WTC11 (cell line): ENCODE results near the gene MCF2L.

Experiments
- CBFB ChIP-seq: sonication (generic); formaldehyde crosslinking; IDR thresholded peaks from 2 replicates; pipeline ENCODE4 v1.8.1; 2022; ENCODE audit warnings: mild to moderate bottlenecking, low read depth, missing genetic modification reagents
- IRF2 ChIP-seq: sonication (generic); formaldehyde crosslinking; IDR thresholded peaks from 2 replicates; pipeline ENCODE4 v1.8.0; 2022; ENCODE audit warnings: low read depth, missing genetic modification reagents, borderline replicate concordance
- MYBL2 ChIP-seq: sonication (generic); formaldehyde crosslinking; IDR thresholded peaks from 2 replicates; pipeline ENCODE4 v1.8.1; 2023; ENCODE audit warnings: mild to moderate bottlenecking, moderate library complexity, missing genetic modification reagents
- NFYB ChIP-seq: sonication (generic); formaldehyde crosslinking; conservative IDR thresholded peaks from 2 replicates; pipeline ENCODE4 v1.8.0; 2022; ENCODE audit warnings: low read depth, missing genetic modification reagents
- PRRX2 ChIP-seq: fragments of 250-450 bp; sonication (Bioruptor Pico); IDR thresholded peaks from 2 replicates; pipeline ENCODE4 v1.8.0; 2021; ENCODE audit warnings: mild to moderate bottlenecking
- SMAD3 ChIP-seq: sonication (generic); formaldehyde crosslinking; IDR thresholded peaks from 2 replicates; pipeline ENCODE4 v1.8.0; 2022; ENCODE audit warnings: missing genetic modification reagents, mild to moderate bottlenecking, borderline replicate concordance
- TEAD4 ChIP-seq: sonication (generic); formaldehyde crosslinking; IDR thresholded peaks from 2 replicates; pipeline ENCODE4 v1.8.0; 2022; ENCODE audit warnings: mild to moderate bottlenecking, missing genetic modification reagents
- ZNF138 ChIP-seq: sonication (generic); formaldehyde crosslinking; conservative IDR thresholded peaks from 2 replicates; pipeline ENCODE4 v1.8.1; 2022; ENCODE audit warnings: mild to moderate bottlenecking, moderate library complexity, missing genetic modification reagents
- ZNF317 ChIP-seq: sonication (generic); formaldehyde crosslinking; IDR thresholded peaks from 2 replicates; pipeline ENCODE4 v1.8.1; 2023; ENCODE audit warnings: low read depth, mild to moderate bottlenecking, moderate library complexity, missing genetic modification reagents, borderline replicate concordance
- TF ChIP-seq, protein P1 (sequence below): fragments of 200-600 bp; IDR thresholded peaks from 2 replicates; pipeline ENCODE4 v1.8.0; 2022; ENCODE audit warnings: antibody characterized with exemption
- TF ChIP-seq, protein P2 (sequence below): sonication (generic); formaldehyde crosslinking; IDR thresholded peaks from 2 replicates; pipeline ENCODE4 v1.8.0; 2023; ENCODE audit warnings: missing genetic modification reagents
- TF ChIP-seq, protein P3 (sequence below): sonication (generic); formaldehyde crosslinking; IDR thresholded peaks from 2 replicates; pipeline ENCODE4 v1.8.0; 2022; ENCODE audit warnings: mild to moderate bottlenecking, missing genetic modification reagents

DNA sequence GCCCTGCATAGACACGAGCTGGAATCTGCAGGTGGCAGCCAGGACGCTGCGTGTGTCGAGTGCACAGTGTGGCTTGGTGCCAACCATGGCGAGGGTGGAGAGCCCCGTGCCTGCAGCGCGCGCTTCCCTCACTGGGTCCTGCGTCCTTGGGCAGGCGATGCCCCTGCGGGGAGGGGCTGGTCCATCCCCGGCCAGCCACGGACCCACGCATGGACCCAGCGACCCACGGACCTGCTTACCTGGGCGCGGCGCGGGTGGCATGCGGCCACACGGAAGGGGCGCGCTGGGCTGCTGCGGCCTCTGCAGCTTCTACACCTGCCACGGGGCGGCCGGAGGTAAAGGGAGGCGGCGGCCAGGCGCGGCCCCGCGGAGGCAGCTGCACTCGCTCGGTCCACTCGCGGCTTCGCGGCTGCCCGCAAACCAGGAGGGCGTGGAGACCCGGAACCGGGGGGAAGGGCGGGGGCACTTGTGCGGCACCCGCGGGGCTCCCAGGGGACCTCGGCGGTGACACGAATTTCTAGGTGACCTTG lies 569 bp upstream of the MCF2L start:
- TF ChIP-seq ZNF138 (CRISPR knock-in tag) (no peak), CBFB (CRISPR knock-in tag) (no peak), MYBL2 (CRISPR knock-in tag) (no peak), ZNF317 (CRISPR knock-in tag) (no peak), IRF2 (CRISPR knock-in tag) (no peak), NFYB (CRISPR knock-in tag) (no peak), SMAD3 (no peak), TEAD4 (CRISPR knock-in tag) (no peak), PRRX2 (no peak)
- TF ChIP-seq, protein P1, sequence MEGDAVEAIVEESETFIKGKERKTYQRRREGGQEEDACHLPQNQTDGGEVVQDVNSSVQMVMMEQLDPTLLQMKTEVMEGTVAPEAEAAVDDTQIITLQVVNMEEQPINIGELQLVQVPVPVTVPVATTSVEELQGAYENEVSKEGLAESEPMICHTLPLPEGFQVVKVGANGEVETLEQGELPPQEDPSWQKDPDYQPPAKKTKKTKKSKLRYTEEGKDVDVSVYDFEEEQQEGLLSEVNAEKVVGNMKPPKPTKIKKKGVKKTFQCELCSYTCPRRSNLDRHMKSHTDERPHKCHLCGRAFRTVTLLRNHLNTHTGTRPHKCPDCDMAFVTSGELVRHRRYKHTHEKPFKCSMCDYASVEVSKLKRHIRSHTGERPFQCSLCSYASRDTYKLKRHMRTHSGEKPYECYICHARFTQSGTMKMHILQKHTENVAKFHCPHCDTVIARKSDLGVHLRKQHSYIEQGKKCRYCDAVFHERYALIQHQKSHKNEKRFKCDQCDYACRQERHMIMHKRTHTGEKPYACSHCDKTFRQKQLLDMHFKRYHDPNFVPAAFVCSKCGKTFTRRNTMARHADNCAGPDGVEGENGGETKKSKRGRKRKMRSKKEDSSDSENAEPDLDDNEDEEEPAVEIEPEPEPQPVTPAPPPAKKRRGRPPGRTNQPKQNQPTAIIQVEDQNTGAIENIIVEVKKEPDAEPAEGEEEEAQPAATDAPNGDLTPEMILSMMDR = no peak
- TF ChIP-seq, protein P2, sequence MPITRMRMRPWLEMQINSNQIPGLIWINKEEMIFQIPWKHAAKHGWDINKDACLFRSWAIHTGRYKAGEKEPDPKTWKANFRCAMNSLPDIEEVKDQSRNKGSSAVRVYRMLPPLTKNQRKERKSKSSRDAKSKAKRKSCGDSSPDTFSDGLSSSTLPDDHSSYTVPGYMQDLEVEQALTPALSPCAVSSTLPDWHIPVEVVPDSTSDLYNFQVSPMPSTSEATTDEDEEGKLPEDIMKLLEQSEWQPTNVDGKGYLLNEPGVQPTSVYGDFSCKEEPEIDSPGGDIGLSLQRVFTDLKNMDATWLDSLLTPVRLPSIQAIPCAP (CRISPR knock-in tag) = no peak
- TF ChIP-seq, protein P3, sequence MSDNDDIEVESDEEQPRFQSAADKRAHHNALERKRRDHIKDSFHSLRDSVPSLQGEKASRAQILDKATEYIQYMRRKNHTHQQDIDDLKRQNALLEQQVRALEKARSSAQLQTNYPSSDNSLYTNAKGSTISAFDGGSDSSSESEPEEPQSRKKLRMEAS (CRISPR knock-in tag) = 0 out of 2 replicates have a peak, but pooled peaks have one; percentile 31
